ENCODE results near the gene VPS51. TPM values are rescaled to one million over a fixed set of nuclear protein-coding genes. Genes with fewer than 3 reads are reported as not detected.
A peak's percentile ranks its signal among the peaks of the same experiment; 100 is the strongest.

VPS51 gene
- total RNA-seq, 2 experiments from 2014 or later: 119 to 214 TPM

DNA sequence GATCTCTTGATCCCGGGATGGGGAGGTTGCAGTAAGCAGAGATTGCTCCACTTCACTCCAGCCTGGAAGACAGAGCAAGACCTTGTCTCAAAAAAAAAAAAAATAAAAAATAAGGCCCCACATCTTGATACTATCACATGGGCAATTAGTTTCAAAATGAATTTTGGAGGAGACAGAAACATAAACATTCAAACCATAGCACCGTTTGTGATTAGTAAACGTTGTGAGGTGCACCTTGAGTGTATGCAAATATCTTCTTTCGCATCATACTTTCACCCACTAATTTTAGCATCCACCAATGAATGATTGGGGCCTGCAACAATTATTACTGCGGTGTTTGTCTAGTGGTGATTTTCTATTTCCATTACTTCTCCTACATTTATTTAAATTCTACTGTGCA is 63.0 kb downstream of the VPS51 start:
- peak overlapping the region; percentile 52 for H3K27ac ChIP-seq (ENCODE audit: low read depth, low read length, poor library complexity, severe bottlenecking)
- H3K4me3 ChIP-seq (ENCODE audit: low read depth, low read length, poor library complexity, severe bottlenecking): peak overlapping the region; percentile 19
- H2AFZ ChIP-seq (ENCODE audit: low read length): peak overlapping the region; percentile 84; the same call in 1 of the 2 replicates
- peak overlapping the region; percentile 56 for H3K4me2 ChIP-seq (ENCODE audit: low read length)
- intact Hi-C loops (cut with micrococcal nuclease; ENCODE audit: unreplicated experiment): no loop called here
- no peaks in the 10 kb centered on the region for H3K79me2 ChIP-seq (ENCODE audit: insufficient read depth, low read depth, low read length)
- BruUV-seq (replicated peaks): no TSS peak
- POLR2A ChIA-PET: interaction anchor here (0.6 to 1.4 kb wide), 2 partner anchors 23 to 1802 kb away, joined by 3 to 4 read pairs; no protein-coding TSS in a partner anchor
- DNase-seq (ENCODE audit: low spot score): no peak
- TF ChIP-seq EZH2phosphoT487 (IDR thresholded peaks at IDR 0.05; ENCODE audit: borderline replicate concordance, low read depth, low read length): no peak
- TF ChIP-seq, protein P1, sequence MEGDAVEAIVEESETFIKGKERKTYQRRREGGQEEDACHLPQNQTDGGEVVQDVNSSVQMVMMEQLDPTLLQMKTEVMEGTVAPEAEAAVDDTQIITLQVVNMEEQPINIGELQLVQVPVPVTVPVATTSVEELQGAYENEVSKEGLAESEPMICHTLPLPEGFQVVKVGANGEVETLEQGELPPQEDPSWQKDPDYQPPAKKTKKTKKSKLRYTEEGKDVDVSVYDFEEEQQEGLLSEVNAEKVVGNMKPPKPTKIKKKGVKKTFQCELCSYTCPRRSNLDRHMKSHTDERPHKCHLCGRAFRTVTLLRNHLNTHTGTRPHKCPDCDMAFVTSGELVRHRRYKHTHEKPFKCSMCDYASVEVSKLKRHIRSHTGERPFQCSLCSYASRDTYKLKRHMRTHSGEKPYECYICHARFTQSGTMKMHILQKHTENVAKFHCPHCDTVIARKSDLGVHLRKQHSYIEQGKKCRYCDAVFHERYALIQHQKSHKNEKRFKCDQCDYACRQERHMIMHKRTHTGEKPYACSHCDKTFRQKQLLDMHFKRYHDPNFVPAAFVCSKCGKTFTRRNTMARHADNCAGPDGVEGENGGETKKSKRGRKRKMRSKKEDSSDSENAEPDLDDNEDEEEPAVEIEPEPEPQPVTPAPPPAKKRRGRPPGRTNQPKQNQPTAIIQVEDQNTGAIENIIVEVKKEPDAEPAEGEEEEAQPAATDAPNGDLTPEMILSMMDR (conservative IDR thresholded peaks at IDR 0.05; ENCODE audit: low read length): no peak
- no peaks in the 10 kb centered on the region for H3K36me3 ChIP-seq (ENCODE audit: insufficient read depth, low read length)
- peaks cover 32% of the 10 kb centered on the region for H3K4me1 ChIP-seq (ENCODE audit: insufficient read depth, low read length, poor library complexity, severe bottlenecking)
- no peaks in the 10 kb centered on the region for H4K20me1 ChIP-seq (ENCODE audit: insufficient read depth, low read length)
- H3K9me2 ChIP-seq (ENCODE audit: insufficient read depth, low read length): no peaks in the 10 kb centered on the region
- CTCF ChIA-PET (ENCODE audit: unreplicated experiment): no interaction called here
- H3K9me3 ChIP-seq (ENCODE audit: low read length): no peaks in the 10 kb centered on the region

DNA sequence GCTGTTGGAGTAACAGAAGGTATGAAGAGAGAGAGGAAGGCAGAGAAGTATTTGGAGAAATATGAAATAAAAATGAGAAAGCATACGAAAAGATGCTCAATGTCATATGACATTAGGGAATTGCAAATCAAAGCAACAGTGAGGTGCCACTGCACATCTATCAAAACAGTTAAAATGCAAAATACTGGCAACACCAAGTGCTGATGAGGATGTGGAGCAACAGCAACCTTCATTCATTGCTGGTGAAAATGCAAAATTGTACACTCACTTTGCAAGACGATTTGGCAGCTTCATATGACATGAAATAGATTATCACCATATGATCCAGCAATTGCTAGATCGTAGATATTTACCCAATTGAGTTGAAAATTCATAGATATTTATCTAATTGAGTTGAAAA is 64.6 kb downstream of the VPS51 start:
- intact Hi-C loops (cut with micrococcal nuclease; ENCODE audit: unreplicated experiment): no loop called here

More for the DNA sequence above, 64.6 kb downstream of the VPS51 start:
- Histone ChIP-seq H3K27ac (ENCODE audit: low read depth, low read length, poor library complexity, severe bottlenecking) (no peak overlapping the region), H3K4me2 (ENCODE audit: low read length) (peak overlapping the region; percentile 5; the same call in 1 of the 2 replicates), H3K4me3 (ENCODE audit: low read depth, low read length, poor library complexity, severe bottlenecking) (no peak overlapping the region), H4K20me1 (ENCODE audit: insufficient read depth, low read length) (no peaks in the 10 kb centered on the region), H3K4me1 (ENCODE audit: insufficient read depth, low read length, poor library complexity, severe bottlenecking) (peaks cover 32% of the 10 kb centered on the region), H2AFZ (ENCODE audit: low read length) (peak overlapping the region; percentile 60; the same call in 1 of the 2 replicates), H3K9me3 (ENCODE audit: low read length) (no peaks in the 10 kb centered on the region), H3K36me3 (ENCODE audit: insufficient read depth, low read length) (no peaks in the 10 kb centered on the region), H3K9me2 (ENCODE audit: insufficient read depth, low read length) (no peaks in the 10 kb centered on the region), H3K79me2 (ENCODE audit: insufficient read depth, low read depth, low read length) (no peaks in the 10 kb centered on the region)
- TF ChIP-seq, protein P1 (conservative IDR thresholded peaks at IDR 0.05; ENCODE audit: low read length): no peak
- no peak for TF ChIP-seq EZH2phosphoT487 (IDR thresholded peaks at IDR 0.05; ENCODE audit: borderline replicate concordance, low read depth, low read length)
- ChIA-PET POLR2A (no interaction called here), CTCF (ENCODE audit: unreplicated experiment) (no interaction called here)
- no TSS peak for BruUV-seq (replicated peaks)
- DNase-seq (ENCODE audit: low spot score): no peak

Small RNA genes within 50 kb of the gene (microRNA-seq; reads per million reads assigned to microRNA genes)
- 3.8 reads per million for gene MIR6751 (ENCODE audit: borderline replicate concordance)

Small RNA genes within 50 kb of the gene (small RNA-seq; reads per million reads assigned to genes)
- gene HIGD1AP10 (not detected), gene PDCL2P2 (not detected), gene RNU2-23P (23.6 reads per million, percentile 97 among the genes with 10 or more reads in this experiment)

Other genes with a start within 250 kb of the VPS51 start
- gene EHD1, start 217.6 kb upstream of the VPS51 start, total RNA-seq (2014; rRNA removed; shearing (Covaris generic)): 101 and 107 TPM in 2 replicates
- 153 and 177 TPM in 2 replicates for gene EHD1, start 217.6 kb upstream of the VPS51 start, total RNA-seq (2022)
- gene ATG2A, start 179.0 kb upstream of the VPS51 start, total RNA-seq (2014; rRNA removed; shearing (Covaris generic)): 18.1 and 29.0 TPM in 2 replicates
- 28.2 and 28.7 TPM in 2 replicates for gene ATG2A, start 179.0 kb upstream of the VPS51 start, total RNA-seq (2022)
- gene PPP2R5B, start 171.5 kb upstream of the VPS51 start, total RNA-seq (2014; rRNA removed; shearing (Covaris generic)): 8.6 and 8.8 TPM in 2 replicates
- gene PPP2R5B, start 171.5 kb upstream of the VPS51 start, total RNA-seq (2022): 13.3 and 16.2 TPM in 2 replicates
- not detected in 2 replicates for gene GPHA2, start 160.3 kb upstream of the VPS51 start, total RNA-seq (2014; rRNA removed; shearing (Covaris generic))
- gene GPHA2, start 160.3 kb upstream of the VPS51 start, total RNA-seq (2022): not detected in 2 replicates
- not detected in 2 replicates for gene MAJIN, start 124.1 kb upstream of the VPS51 start, total RNA-seq (2014; rRNA removed; shearing (Covaris generic))
- not detected in 2 replicates for gene MAJIN, start 124.1 kb upstream of the VPS51 start, total RNA-seq (2022)
- 0.33 and 0.79 TPM in 2 replicates for gene BATF2, start 99.2 kb upstream of the VPS51 start, total RNA-seq (2014; rRNA removed; shearing (Covaris generic))
- gene BATF2, start 99.2 kb upstream of the VPS51 start, total RNA-seq (2022): 0.61 and 0.70 TPM in 2 replicates
- gene ARL2, start 82.1 kb upstream of the VPS51 start, total RNA-seq (2014; rRNA removed; shearing (Covaris generic)): 113 and 130 TPM in 2 replicates
- 95.9 and 102 TPM in 2 replicates for gene ARL2, start 82.1 kb upstream of the VPS51 start, total RNA-seq (2022)
- 25.9 and 31.6 TPM in 2 replicates for gene SNX15, start 68.8 kb upstream of the VPS51 start, total RNA-seq (2014; rRNA removed; shearing (Covaris generic))
- 28.3 and 33.6 TPM in 2 replicates for gene SNX15, start 68.8 kb upstream of the VPS51 start, total RNA-seq (2022)
- gene SAC3D1, start 55.0 kb upstream of the VPS51 start, total RNA-seq (2014; rRNA removed; shearing (Covaris generic)): 23.3 and 28.2 TPM in 2 replicates
- 32.5 and 32.7 TPM in 2 replicates for gene SAC3D1, start 55.0 kb upstream of the VPS51 start, total RNA-seq (2022)
- 2.7 and 7.1 TPM in 2 replicates for gene NAALADL1, start 37.7 kb upstream of the VPS51 start, total RNA-seq (2014; rRNA removed; shearing (Covaris generic))
- gene NAALADL1, start 37.7 kb upstream of the VPS51 start, total RNA-seq (2022): 3.9 and 4.6 TPM in 2 replicates
- gene CDCA5, start 12.2 kb upstream of the VPS51 start, total RNA-seq (2014; rRNA removed; shearing (Covaris generic)): 119 and 135 TPM in 2 replicates
- 151 and 153 TPM in 2 replicates for gene CDCA5, start 12.2 kb upstream of the VPS51 start, total RNA-seq (2022)
- gene ZFPL1, start 12.0 kb upstream of the VPS51 start, total RNA-seq (2014; rRNA removed; shearing (Covaris generic)): 39.5 and 43.9 TPM in 2 replicates
- gene ZFPL1, start 12.0 kb upstream of the VPS51 start, total RNA-seq (2022): 38.4 and 42.6 TPM in 2 replicates
- gene TM7SF2, start 15.7 kb downstream of the VPS51 start, total RNA-seq (2014; rRNA removed; shearing (Covaris generic)): 25.8 and 30.1 TPM in 2 replicates
- 46.7 and 54.1 TPM in 2 replicates for gene TM7SF2, start 15.7 kb downstream of the VPS51 start, total RNA-seq (2022)
- gene ZNHIT2, start 21.5 kb downstream of the VPS51 start, total RNA-seq (2014; rRNA removed; shearing (Covaris generic)): 29.9 and 32.4 TPM in 2 replicates
- gene ZNHIT2, start 21.5 kb downstream of the VPS51 start, total RNA-seq (2022): 10.7 and 11.5 TPM in 2 replicates
- gene FAU, start 25.9 kb downstream of the VPS51 start, total RNA-seq (2014; rRNA removed; shearing (Covaris generic)): 1,573 and 1,628 TPM in 2 replicates
- 1,401 and 1,406 TPM in 2 replicates for gene FAU, start 25.9 kb downstream of the VPS51 start, total RNA-seq (2022)
- gene MRPL49, start 26.1 kb downstream of the VPS51 start, total RNA-seq (2014; rRNA removed; shearing (Covaris generic)): 81.6 and 83.2 TPM in 2 replicates
- 65.2 and 67.2 TPM in 2 replicates for gene MRPL49, start 26.1 kb downstream of the VPS51 start, total RNA-seq (2022)
- gene SYVN1, start 38.3 kb downstream of the VPS51 start, total RNA-seq (2014; rRNA removed; shearing (Covaris generic)): 102 and 134 TPM in 2 replicates
- 310 and 320 TPM in 2 replicates for gene SYVN1, start 38.3 kb downstream of the VPS51 start, total RNA-seq (2022)
- not detected in 2 replicates for gene SPDYC, start 74.0 kb downstream of the VPS51 start, total RNA-seq (2014; rRNA removed; shearing (Covaris generic))
- not detected in 2 replicates for gene SPDYC, start 74.0 kb downstream of the VPS51 start, total RNA-seq (2022)
- 66.9 and 89.9 TPM in 2 replicates for gene CAPN1, start 85.7 kb downstream of the VPS51 start, total RNA-seq (2014; rRNA removed; shearing (Covaris generic))
- gene CAPN1, start 85.7 kb downstream of the VPS51 start, total RNA-seq (2022): 111 and 118 TPM in 2 replicates
- 47.5 and 50.0 TPM in 2 replicates for gene POLA2, start 165.7 kb downstream of the VPS51 start, total RNA-seq (2014; rRNA removed; shearing (Covaris generic))
- 89.1 and 103 TPM in 2 replicates for gene POLA2, start 165.7 kb downstream of the VPS51 start, total RNA-seq (2022)
- gene CDC42EP2, start 218.7 kb downstream of the VPS51 start, total RNA-seq (2014; rRNA removed; shearing (Covaris generic)): not detected in 2 replicates
- gene CDC42EP2, start 218.7 kb downstream of the VPS51 start, total RNA-seq (2022): 1.7 and 3.9 TPM in 2 replicates
- gene DPF2, start 237.6 kb downstream of the VPS51 start, total RNA-seq (2014; rRNA removed; shearing (Covaris generic)): 38.5 and 39.9 TPM in 2 replicates
- 62.2 and 64.2 TPM in 2 replicates for gene DPF2, start 237.6 kb downstream of the VPS51 start, total RNA-seq (2022)

Data from OCI-LY7 (cell line).